Loucy (cell line): ENCODE measurements around the gene NPAS1.

Experiments used
- EZH2phosphoT487 ChIP-seq: fragments of 200-600 bp; IDR thresholded peaks from 2 replicates; pipeline ENCODE4 v1.6.1; 2018; ENCODE audit warnings: antibody characterized with exemption, mild to moderate bottlenecking, moderate library complexity, borderline replicate concordance
- TF ChIP-seq, protein P1 (sequence below): fragments of 200-600 bp; sonication (generic); conservative IDR thresholded peaks from 2 replicates; pipeline ENCODE4 v1.5.1; 2014; ENCODE audit warnings: mild to moderate bottlenecking, antibody characterized with exemption, low read length

DNA sequence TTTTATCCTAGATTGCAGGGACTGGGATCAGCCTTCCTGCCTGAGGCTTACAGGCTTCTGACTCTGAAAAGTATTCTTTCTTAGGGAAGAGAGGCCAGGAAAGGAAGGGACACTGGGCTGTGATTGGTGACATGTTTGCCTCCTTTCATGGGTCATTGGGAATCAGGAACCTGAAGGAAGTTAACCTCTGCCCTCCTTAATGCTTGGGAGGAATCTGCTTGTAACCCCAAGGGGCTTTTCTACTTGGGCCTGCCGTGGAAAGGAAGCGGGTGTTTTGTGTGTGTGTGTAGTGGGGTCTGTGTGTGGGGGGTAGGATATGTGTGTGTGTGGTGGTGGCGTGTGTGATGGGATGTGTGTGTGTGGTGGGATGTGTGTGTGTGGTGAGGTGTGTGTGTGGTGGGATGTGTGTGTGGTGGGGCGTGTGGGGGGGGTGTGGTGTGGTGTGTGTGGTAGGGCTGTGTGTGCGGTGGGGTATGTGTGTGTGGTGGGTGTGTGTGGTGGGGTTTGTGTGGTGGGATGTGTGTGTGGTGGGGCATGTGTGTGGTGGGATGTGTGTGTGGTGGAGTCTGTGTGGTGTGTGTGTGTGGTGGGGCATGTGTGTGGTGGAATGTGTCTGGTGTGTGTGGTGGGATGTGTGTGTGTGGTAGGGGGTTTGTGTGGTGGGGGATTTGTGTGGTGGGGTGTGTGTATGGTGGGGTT lies 41.3 kb upstream of the NPAS1 start:
- TF ChIP-seq, protein P1, sequence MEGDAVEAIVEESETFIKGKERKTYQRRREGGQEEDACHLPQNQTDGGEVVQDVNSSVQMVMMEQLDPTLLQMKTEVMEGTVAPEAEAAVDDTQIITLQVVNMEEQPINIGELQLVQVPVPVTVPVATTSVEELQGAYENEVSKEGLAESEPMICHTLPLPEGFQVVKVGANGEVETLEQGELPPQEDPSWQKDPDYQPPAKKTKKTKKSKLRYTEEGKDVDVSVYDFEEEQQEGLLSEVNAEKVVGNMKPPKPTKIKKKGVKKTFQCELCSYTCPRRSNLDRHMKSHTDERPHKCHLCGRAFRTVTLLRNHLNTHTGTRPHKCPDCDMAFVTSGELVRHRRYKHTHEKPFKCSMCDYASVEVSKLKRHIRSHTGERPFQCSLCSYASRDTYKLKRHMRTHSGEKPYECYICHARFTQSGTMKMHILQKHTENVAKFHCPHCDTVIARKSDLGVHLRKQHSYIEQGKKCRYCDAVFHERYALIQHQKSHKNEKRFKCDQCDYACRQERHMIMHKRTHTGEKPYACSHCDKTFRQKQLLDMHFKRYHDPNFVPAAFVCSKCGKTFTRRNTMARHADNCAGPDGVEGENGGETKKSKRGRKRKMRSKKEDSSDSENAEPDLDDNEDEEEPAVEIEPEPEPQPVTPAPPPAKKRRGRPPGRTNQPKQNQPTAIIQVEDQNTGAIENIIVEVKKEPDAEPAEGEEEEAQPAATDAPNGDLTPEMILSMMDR: no peak
- no peak for TF ChIP-seq EZH2phosphoT487
